ENCODE data around the gene LSM8.
"Not testable (repeated sequence)": the region's sequence is repeated elsewhere in the genome, so short reads cannot be mapped to it uniquely, and the experiment has no call there.

LSM8 gene

DNA sequence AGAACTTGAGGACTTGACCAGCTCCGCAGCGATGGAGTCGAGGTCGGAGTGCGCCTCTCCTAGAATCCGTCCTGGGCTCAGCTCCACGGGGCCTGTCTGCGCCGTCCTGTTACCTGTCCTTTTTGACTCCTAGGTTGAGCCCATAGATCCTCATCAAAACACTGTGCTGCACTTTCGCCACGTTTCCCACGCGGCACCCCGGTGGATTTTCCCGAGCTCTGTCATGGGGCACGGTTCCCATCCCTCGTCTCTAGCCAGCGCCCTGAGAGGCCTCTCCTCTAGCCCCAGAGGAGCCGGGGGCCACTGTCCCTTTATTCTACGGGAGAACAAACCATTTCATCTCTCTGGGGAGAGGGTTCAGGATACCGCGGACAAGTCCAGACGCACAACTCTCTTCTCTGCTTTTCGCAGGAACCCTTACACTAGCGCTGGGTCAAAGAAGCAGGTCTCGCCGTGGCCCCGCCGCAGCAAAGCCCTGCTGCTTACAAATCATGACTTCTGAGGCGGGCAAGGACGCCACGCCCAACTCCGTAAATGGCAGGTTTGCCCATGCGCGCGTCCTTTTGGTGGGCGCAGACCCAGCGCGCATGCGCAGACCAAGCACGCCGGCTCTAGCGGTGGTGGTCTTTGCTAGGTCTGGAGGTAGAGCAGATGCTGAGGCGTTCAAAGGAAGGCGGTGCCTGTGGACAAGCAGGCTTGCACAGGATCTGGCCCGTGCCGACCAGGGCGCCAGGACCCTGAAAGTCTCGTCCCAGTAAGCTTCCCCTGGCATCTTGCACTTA lies 30.3 kb downstream of the LSM8 start:
- DNase-seq (ENCODE audit: low read depth), result peak; percentile 76

- DNase-seq (ENCODE audit: low read depth), result no peak
Observed at GRCh38 chr7:118214833-118215182, 30.8 kb downstream of the LSM8 start.

GRCh38 chr7:118217210-118217619 lies 33.3 kb downstream of the LSM8 start:
- no peak for DNase-seq (ENCODE audit: low read depth)

DNA sequence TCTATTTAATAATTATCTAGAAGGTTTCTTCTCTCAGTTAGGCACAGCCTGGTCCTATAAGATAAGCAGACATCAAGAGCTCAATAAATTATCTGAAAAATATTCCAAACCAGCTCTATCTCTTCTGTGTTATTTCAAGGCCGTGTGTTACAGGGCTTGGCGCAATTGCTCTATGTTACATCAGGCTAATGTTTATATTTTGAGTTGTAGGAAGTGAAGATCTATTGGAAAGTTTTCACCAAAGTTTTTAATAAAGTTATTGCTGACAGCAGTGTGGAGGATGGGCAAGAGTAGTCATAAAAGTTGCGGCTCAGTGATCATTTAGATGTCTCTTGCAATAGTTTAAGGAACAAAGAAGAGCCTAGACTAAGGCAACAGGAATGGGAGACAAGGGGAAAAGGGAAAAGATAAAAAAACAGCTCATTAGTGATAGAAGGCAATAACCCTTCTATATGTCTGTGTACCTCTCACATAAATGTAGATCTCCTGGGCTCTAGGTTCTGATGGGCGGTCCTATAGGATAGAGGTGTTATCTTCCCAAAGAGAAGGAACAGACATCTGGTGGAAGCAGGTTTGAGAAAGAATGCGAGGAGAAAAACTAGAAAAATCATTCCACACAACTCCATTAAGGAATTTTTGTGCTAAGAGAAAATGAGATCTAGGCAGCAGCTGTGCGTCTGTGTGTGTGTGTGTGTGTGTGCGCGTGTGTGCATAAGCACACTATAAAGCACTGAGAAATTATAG lies 34.6 kb downstream of the LSM8 start:
- DNase-seq (ENCODE audit: low read depth), result no peak

- DNase-seq (ENCODE audit: low read depth), result no peak
Observed at GRCh38 chr7:118219157-118219512, 35.2 kb downstream of the LSM8 start.

GRCh38 chr7:118220583-118220982 lies 36.6 kb downstream of the LSM8 start:
- no peak for DNase-seq (ENCODE audit: low read depth)

DNA sequence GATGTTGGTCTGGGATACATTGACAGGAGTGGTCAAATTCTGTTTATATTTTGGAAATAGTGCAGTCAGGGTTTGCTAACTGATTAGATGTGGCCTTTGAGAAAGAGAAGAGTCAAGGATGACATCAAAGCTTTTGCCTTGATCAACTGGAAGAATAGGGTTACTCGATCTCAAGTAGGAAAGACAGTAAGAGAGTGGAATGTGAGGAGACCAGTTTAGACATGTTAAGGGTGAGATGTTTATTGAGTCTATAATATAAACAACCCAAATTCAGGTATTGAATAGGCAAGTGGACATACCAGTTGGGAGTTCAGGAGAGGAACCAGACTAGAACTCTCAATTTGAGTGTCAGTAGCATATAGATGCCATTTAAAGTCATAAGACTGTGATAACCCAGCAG lies 38.6 kb downstream of the LSM8 start:
- DNase-seq (ENCODE audit: low read depth), result no peak

- no peak for DNase-seq (ENCODE audit: low read depth)
Observed at GRCh38 chr7:118224521-118224920, 40.6 kb downstream of the LSM8 start, which contains the start of gene ANKRD7. Gene ANKRD7, plus strand, starts transcription at chr7:118224704. Its CDS starts 127 bp downstream, at chr7:118224831.

DNA sequence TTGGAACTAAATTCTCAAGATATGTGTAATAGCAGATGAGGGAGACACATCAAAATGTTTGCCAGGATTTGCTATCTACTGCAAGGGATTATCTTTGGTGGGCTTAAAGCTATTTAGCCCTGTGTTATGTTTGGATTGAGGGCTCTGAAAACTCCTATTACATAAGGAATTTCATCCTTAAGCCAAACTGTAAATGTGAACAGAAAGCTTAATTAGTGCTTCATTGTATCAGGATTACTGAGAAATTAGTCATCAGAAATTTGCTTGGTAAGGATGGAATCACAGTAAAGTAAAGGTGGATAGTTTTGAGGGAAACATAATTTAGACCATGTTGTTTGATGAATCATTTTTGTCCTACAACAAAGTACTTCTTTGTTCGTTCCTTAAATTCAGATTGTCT lies 48.9 kb downstream of the LSM8 start:
- no peak for DNase-seq (ENCODE audit: low read depth)

DNA sequence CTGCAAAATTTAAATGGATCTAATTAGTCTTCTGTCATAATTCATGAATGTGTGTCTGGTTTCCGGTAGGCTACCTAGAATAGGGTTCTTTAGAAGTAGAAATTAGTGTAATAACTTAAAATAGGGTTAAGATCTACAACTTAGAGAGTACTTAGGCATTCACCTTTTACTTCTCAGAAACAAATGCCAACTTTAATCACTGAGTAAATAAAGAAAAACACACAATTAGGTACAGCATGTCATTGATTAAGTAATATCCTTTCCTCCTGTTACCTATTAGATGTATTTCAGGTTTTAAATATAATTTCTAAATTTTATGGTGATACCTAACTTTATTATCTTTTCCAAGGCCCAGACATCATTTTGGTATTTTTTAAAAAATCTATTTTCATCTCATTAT lies 49.8 kb downstream of the LSM8 start:
- no peak for DNase-seq (ENCODE audit: low read depth)

DNA sequence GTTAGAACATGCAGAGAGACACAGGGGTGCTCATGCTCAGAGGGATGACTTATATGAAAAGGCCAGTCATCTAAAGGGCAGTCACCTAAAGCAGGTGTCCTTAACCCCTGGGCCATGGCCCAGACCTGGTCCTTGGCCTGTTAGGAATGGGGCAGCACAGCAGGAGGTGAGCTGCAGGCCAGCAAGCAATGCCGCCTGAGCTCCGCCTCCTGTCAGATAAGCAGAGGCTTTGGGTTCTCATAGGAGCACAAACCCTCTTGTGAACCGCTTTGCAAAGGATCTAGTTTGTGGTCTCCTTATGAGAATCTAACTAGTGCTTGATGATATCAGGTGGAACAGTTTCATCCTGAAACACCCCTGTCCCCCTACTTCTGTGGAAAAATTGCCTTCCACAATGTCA lies 55.0 kb downstream of the LSM8 start:
- DNase-seq (ENCODE audit: low read depth), result no peak

DNA sequence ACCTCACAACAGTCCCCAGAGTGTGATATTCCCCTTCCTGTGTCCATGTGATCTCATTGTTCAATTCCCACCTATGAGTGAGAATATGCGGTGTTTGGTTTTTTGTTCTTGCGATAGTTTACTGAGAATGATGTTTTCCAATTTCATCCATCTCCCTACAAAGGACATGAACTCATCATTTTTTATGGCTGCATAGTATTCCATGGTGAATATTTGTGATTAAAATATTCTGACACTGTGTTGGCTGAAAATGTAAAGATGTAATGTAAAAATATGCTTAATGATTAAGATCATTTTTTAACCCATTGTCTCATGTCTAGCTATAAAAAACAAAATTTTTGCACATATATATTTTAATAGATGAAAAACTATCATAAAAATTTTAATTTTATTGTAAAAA lies 56.4 kb downstream of the LSM8 start:
- DNase-seq (ENCODE audit: low read depth), result not testable (repeated sequence)

All from fibroblast of gingiva (primary cell).